Lung (tissue), 12 donors: ENCODE results near the gene UVSSA. TPM values are rescaled to one million over a fixed set of nuclear protein-coding genes. Genes with fewer than 3 reads are reported as not detected.
"Not testable (repeated sequence)": the region's sequence is repeated elsewhere in the genome, so short reads cannot be mapped to it uniquely, and the experiment has no call there.

Experiments used
- ATAC-seq: fragments of 200-7000 bp; cut with Tn5 transposase; one replicate; pipeline ENCODE4 v1.9.1; 2020; ENCODE audit warnings: moderate number of reproducible peaks; ENCODE audit not compliant: insufficient read depth, low FRiP score
- DNase-seq, 3 donors: peaks; one replicate each; pipeline ENCODE4 v3.0.0-alpha.2; 2013 to 2017
- H3K27ac ChIP-seq, 2 donors: one replicate each; pipeline ENCODE4 v1.5.1; 2013; ENCODE audit warnings: mild to moderate bottlenecking in 2 of 2, moderate library complexity in 2 of 2, control low read depth in 1 of 2, inconsistent platforms in 1 of 2, low read depth in 1 of 2, low read length in 1 of 2
- H3K27me3 ChIP-seq, 3 donors: one replicate each; pipeline ENCODE4 v1.5.1; 2013; ENCODE audit warnings: low read length in 2 of 3; ENCODE audit not compliant: control insufficient read depth in 3 of 3, insufficient read depth in 3 of 3
- H3K36me3 ChIP-seq, 4 donors: one replicate each; pipeline ENCODE4 v1.5.1; 2013; ENCODE audit warnings: low read length in 4 of 4, mild to moderate bottlenecking in 1 of 4, moderate library complexity in 1 of 4; ENCODE audit not compliant: control insufficient read depth in 4 of 4, insufficient read depth in 4 of 4
- H3K4me1 ChIP-seq, 5 donors: one replicate each; pipeline ENCODE4 v1.5.1; 2013; ENCODE audit warnings: low read length in 5 of 5, mild to moderate bottlenecking in 2 of 5, moderate library complexity in 1 of 5; ENCODE audit not compliant: control insufficient read depth in 5 of 5, insufficient read depth in 5 of 5
- H3K4me3 ChIP-seq: one replicate; pipeline ENCODE4 v1.5.1; 2013; ENCODE audit warnings: mild to moderate bottlenecking, control low read depth, moderate library complexity
- H3K9ac ChIP-seq, 2 donors: one replicate each; pipeline ENCODE4 v1.5.1; 2013; ENCODE audit warnings: low read length in 2 of 2, control low read depth in 1 of 2; ENCODE audit not compliant: insufficient read depth in 1 of 2
- H3K9me3 ChIP-seq, 4 donors: one replicate each; pipeline ENCODE4 v1.5.1; 2013; ENCODE audit warnings: low read length in 3 of 4, mild to moderate bottlenecking in 1 of 4, moderate library complexity in 1 of 4; ENCODE audit not compliant: control insufficient read depth in 4 of 4, insufficient read depth in 3 of 4
- CTCF ChIP-seq: IDR thresholded peaks from 2 replicates; pipeline ENCODE4 v1.5.1; 2012; ENCODE audit warnings: mild to moderate bottlenecking; ENCODE audit errors: control extremely low read depth, extremely low read depth
- WGBS, 2 donors: extraction: QIAGEN DNeasy Blood & Tissue Kit; methylation state at CpG; one replicate each; pipeline ENCODE4 v1.1.7; 2013; 5-methylcytosine and 5-hydroxymethylcytosine counted together
- polyA plus RNA-seq, 2 donors: library from polyadenylated mRNA; stranded (reverse); fragments of 200-250 nt; gene quantifications; one replicate each; pipeline ENCODE4 v1.2.1, GENCODE V29; 2013
- total RNA-seq, 2 donors: library from RNA; depleted of rRNA in 1 of 2; stranded (reverse); fragments of >200 nt in 1 of 2; gene quantifications; one replicate each; pipeline ENCODE4 v1.2.1, GENCODE V29; 2014 to 2021
- donor health status: control.
- donor health status: control.
- donor health status: Bipolar disorder and iron deficiency.
- donor health status: healthy.
- donor health status: DM: yes; HTN: yes; CAD: no.

UVSSA gene
- total and polyA plus RNA-seq, 4 donors: 9.8 to 50.9 (median 17.7) TPM

- ATAC-seq (no peak), DNase-seq (no peak)
- Histone ChIP-seq H3K9ac (no peak overlapping the region), H3K4me1 (peaks cover 0 to 3% (median 0%) of the 10 kb centered on the region in 5 donors), H3K27me3 (no peaks in the 10 kb centered on the region), H3K27ac (no peak overlapping the region), H3K4me3 (no peak overlapping the region), H3K9me3 (peaks cover 0 to 7% (median 0%) of the 10 kb centered on the region in 4 donors), H3K36me3 (peaks cover 16 to 58% (median 36%) of the 10 kb centered on the region in 4 donors)
- 91% methylated on average over 6 of the region's 6 CpGs for WGBS, 2 donors
- TF ChIP-seq CTCF: no peak
Observed at GRCh38 chr4:1334579-1334895, 12.5 kb upstream of the UVSSA start.

- not testable (repeated sequence) for H3K9ac ChIP-seq, H3K27ac ChIP-seq, H3K4me1 ChIP-seq, H3K9me3 ChIP-seq, ATAC-seq, DNase-seq, H3K27me3 ChIP-seq, H3K4me3 ChIP-seq
- WGBS, 2 donors: 51 to 75% methylated on average over 4 of the region's 4 CpGs
- peaks cover 23 to 63% (median 42%) of the 10 kb centered on the region in 4 donors for H3K36me3 ChIP-seq
Observed at GRCh38 chr4:1335193-1335883, 11.7 kb upstream of the UVSSA start.

- no peak for ATAC-seq
- Histone ChIP-seq H3K27ac (no peak overlapping the region), H3K36me3 (peaks cover 23 to 65% (median 47%) of the 10 kb centered on the region in 4 donors), H3K9me3 (peaks cover 0 to 9% (median 0%) of the 10 kb centered on the region in 4 donors), H3K9ac (no peak overlapping the region), H3K4me1 (peaks cover 0 to 3% (median 0%) of the 10 kb centered on the region in 5 donors), H3K27me3 (no peaks in the 10 kb centered on the region), H3K4me3 (no peak overlapping the region)
- DNase-seq: no peak
- TF ChIP-seq CTCF: no peak
- 41 to 75% methylated on average over 7 of the region's 7 CpGs for WGBS, 2 donors
Observed at GRCh38 chr4:1336088-1336491, 10.9 kb upstream of the UVSSA start.

GRCh38 chr4:1337376-1337831, 9.6 kb upstream of the UVSSA start:
- Histone ChIP-seq H3K4me3 (no peak overlapping the region), H3K27me3 (no peaks in the 10 kb centered on the region), H3K9me3 (peaks cover 0 to 9% (median 0%) of the 10 kb centered on the region in 4 donors), H3K27ac (no peak overlapping the region), H3K4me1 (peaks cover 0 to 3% (median 0%) of the 10 kb centered on the region in 5 donors), H3K36me3 (peaks cover 23 to 66% (median 51%) of the 10 kb centered on the region in 4 donors), H3K9ac (no peak overlapping the region)
- WGBS, 2 donors: 86 to 92% methylated on average over 11 of the region's 11 CpGs
- no peak for TF ChIP-seq CTCF
- ATAC-seq: peak; percentile 27
- no peak for DNase-seq
